Type B pancreatic cell (in vitro differentiated cells): ENCODE results near the gene UNC93A. TPM values are rescaled to one million over a fixed set of nuclear protein-coding genes. Genes with fewer than 3 reads are reported as not detected.
"Not testable (repeated sequence)": the region's sequence is repeated elsewhere in the genome, so short reads cannot be mapped to it uniquely, and the experiment has no call there.

Experiments used
- DNase-seq: peaks from one replicate; pipeline ENCODE4 v3.0.0; 2021; ENCODE audit warnings: mixed read lengths; ENCODE audit not compliant: unreplicated experiment; ENCODE audit errors: extremely low spot score
- H3K27ac Mint-ChIP-seq: 2 replicates; pipeline ENCODE4 v1.8.0; 2021; ENCODE audit warnings: mild to moderate bottlenecking, mixed read lengths
- H3K27me3 Mint-ChIP-seq: 2 replicates; pipeline ENCODE4 v1.8.0; 2021; ENCODE audit warnings: mixed read lengths
- H3K36me3 Mint-ChIP-seq: 2 replicates; pipeline ENCODE4 v1.8.0; 2021; ENCODE audit warnings: mixed read lengths
- H3K4me1 Mint-ChIP-seq: one replicate; pipeline ENCODE4 v1.8.0; 2021; ENCODE audit warnings: mixed read lengths; ENCODE audit not compliant: unreplicated experiment
- H3K4me3 Mint-ChIP-seq: 2 replicates; pipeline ENCODE4 v1.8.0; 2021; ENCODE audit warnings: mild to moderate bottlenecking, mixed read lengths
- H3K9me3 Mint-ChIP-seq: 2 replicates; pipeline ENCODE4 v1.8.0; 2021; ENCODE audit warnings: mixed read lengths
- total RNA-seq: library from RNA; stranded (reverse); gene quantifications from 2 replicates; pipeline ENCODE4 v1.2.1, GENCODE V29; 2021; ENCODE audit warnings: low replicate concordance
- TF ChIP-seq, protein P1 (sequence below): fragments of 200-600 bp; sonication (generic); conservative IDR thresholded peaks from 2 replicates; pipeline ENCODE4 v1.5.0; 2021; ENCODE audit warnings: antibody characterized with exemption, mild to moderate bottlenecking

Gene UNC93A
- total RNA-seq, 1 donor from 2014 or later, result 3.7 TPM

DNA sequence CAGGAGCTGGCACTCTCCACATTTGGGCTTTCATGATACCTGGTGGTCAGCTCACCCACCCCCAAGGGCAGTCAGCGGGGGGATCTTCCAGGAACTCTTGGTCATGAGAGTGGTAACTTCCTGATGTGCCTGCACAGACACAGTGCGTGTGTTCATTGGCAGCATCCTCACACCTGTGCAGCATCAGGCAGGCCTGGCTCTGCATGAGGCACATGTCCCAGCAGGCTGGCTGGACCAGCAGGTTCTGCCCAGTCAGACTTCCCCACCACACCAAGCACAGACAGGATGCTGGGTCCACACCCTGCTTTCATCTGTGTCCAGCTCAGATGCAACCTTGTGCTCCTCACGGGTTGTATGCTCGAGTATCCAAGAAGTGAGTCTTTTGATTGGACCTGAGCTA is 15.7 kb upstream of the UNC93A start:
- H3K4me3 Mint-ChIP-seq, result no peak overlapping the region
- no peaks in the 10 kb centered on the region for H3K36me3 Mint-ChIP-seq
- H3K4me1 Mint-ChIP-seq, result peaks cover 69% of the 10 kb centered on the region
- H3K27me3 Mint-ChIP-seq, result peaks cover 3% of the 10 kb centered on the region
- TF ChIP-seq, protein P1, sequence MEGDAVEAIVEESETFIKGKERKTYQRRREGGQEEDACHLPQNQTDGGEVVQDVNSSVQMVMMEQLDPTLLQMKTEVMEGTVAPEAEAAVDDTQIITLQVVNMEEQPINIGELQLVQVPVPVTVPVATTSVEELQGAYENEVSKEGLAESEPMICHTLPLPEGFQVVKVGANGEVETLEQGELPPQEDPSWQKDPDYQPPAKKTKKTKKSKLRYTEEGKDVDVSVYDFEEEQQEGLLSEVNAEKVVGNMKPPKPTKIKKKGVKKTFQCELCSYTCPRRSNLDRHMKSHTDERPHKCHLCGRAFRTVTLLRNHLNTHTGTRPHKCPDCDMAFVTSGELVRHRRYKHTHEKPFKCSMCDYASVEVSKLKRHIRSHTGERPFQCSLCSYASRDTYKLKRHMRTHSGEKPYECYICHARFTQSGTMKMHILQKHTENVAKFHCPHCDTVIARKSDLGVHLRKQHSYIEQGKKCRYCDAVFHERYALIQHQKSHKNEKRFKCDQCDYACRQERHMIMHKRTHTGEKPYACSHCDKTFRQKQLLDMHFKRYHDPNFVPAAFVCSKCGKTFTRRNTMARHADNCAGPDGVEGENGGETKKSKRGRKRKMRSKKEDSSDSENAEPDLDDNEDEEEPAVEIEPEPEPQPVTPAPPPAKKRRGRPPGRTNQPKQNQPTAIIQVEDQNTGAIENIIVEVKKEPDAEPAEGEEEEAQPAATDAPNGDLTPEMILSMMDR, result no peak
- peak overlapping the region; percentile 42 for H3K27ac Mint-ChIP-seq
- H3K9me3 Mint-ChIP-seq, result no peaks in the 10 kb centered on the region
- DNase-seq, result no peak

GRCh38 chr6:167276772-167277533 is 14.2 kb upstream of the UNC93A start:
- peaks cover 3% of the 10 kb centered on the region for H3K27me3 Mint-ChIP-seq
- H3K4me1 Mint-ChIP-seq, result peaks cover 60% of the 10 kb centered on the region
- H3K9me3 Mint-ChIP-seq, result no peaks in the 10 kb centered on the region
- no peaks in the 10 kb centered on the region for H3K36me3 Mint-ChIP-seq
- DNase-seq, result no peak
- no peak overlapping the region for H3K4me3 Mint-ChIP-seq
- H3K27ac Mint-ChIP-seq, result no peak overlapping the region
- TF ChIP-seq, protein P1, result no peak

- H3K27ac Mint-ChIP-seq, H3K9me3 Mint-ChIP-seq, DNase-seq, H3K36me3 Mint-ChIP-seq, H3K27me3 Mint-ChIP-seq, H3K4me3 Mint-ChIP-seq: not testable (repeated sequence)
- peaks cover 46% of the 10 kb centered on the region for H3K4me1 Mint-ChIP-seq
Measured at GRCh38 chr6:167278173-167278940, 12.8 kb upstream of the UNC93A start.

- Mint-ChIP-seq H3K27me3 (peaks cover 8% of the 10 kb centered on the region), H3K4me3 (no peak overlapping the region), H3K27ac (peak overlapping the region; percentile 87), H3K36me3 (no peaks in the 10 kb centered on the region), H3K9me3 (no peaks in the 10 kb centered on the region), H3K4me1 (peaks cover 43% of the 10 kb centered on the region)
- DNase-seq, result no peak
- TF ChIP-seq, protein P1, result no peak
Measured at GRCh38 chr6:167279766-167280446, 11.2 kb upstream of the UNC93A start.

DNA sequence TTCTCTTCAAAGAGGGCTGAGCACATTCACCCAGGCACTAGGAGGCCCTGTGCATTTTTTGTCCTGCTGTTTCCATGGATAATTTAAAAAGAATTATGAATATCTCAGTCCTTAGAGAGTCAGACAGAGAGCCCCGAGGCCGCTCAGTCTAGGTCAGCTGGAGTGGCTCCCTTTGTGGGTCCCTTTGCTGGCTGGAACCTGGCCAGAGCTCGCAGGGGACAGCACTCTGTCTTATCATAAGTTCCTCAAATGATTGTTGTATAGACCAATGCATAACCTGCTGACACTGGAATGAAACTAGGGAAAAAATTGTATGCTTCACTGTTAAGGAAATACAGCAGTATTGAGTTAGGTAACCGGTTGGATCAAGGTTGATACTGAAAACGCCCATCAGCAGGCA is 10.6 kb upstream of the UNC93A start:
- H3K4me1 Mint-ChIP-seq, result peaks cover 39% of the 10 kb centered on the region
- H3K36me3 Mint-ChIP-seq, result not testable (repeated sequence)

DNA sequence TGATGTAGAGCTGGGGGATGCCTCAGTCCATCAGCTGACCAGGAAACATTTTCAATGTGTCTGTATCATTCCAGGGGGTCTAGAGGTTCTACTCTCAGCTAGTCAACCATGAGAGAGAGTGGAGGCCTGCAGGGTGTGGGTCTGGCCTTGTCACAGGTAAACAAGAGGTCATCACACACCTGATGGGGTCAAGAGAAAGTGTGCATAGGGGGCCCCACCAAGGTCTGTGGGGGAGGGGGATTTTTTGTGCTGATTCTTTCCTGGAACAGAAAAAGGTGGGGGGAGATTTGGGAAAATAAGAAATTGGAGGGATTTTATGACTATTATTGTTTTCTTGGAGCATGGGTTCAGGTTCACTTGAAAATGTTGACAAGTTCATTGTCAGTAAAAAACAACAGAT is 8.9 kb upstream of the UNC93A start:
- Mint-ChIP-seq H3K27me3 (peaks cover 8% of the 10 kb centered on the region), H3K27ac (no peak overlapping the region), H3K9me3 (no peaks in the 10 kb centered on the region), H3K4me1 (peaks cover 38% of the 10 kb centered on the region), H3K36me3 (no peaks in the 10 kb centered on the region), H3K4me3 (no peak overlapping the region)
- TF ChIP-seq, protein P1, result no peak
- no peak for DNase-seq

More for the DNA sequence above, 10.6 kb upstream of the UNC93A start:
- H3K4me3 Mint-ChIP-seq, H3K9me3 Mint-ChIP-seq, DNase-seq, H3K27me3 Mint-ChIP-seq: not testable (repeated sequence)
- H3K27ac Mint-ChIP-seq, result peak overlapping the region; percentile 87

- H3K4me3 Mint-ChIP-seq, H3K27ac Mint-ChIP-seq, DNase-seq, H3K36me3 Mint-ChIP-seq, H3K9me3 Mint-ChIP-seq, H3K27me3 Mint-ChIP-seq: not testable (repeated sequence)
- H3K4me1 Mint-ChIP-seq, result peaks cover 24% of the 10 kb centered on the region
Measured at GRCh38 chr6:167284565-167284964, 6.5 kb upstream of the UNC93A start.
